22Rv1 (cell line): ENCODE data around the gene GSTP1.

Experiments
- H3K27ac ChIP-seq: fragments of 450-650 bp; 2 replicates; pipeline ENCODE4 v1.5.1; 2017
- CTCF ChIP-seq: fragments of 450-650 bp; IDR thresholded peaks from 2 replicates; pipeline ENCODE4 v1.5.1; 2017; ENCODE audit warnings: mild to moderate bottlenecking
- ZFX ChIP-seq: fragments of 450-650 bp; IDR thresholded peaks from 2 replicates; pipeline ENCODE4 v1.6.1; 2017; ENCODE audit warnings: antibody characterized with exemption, borderline replicate concordance

GSTP1 gene

DNA sequence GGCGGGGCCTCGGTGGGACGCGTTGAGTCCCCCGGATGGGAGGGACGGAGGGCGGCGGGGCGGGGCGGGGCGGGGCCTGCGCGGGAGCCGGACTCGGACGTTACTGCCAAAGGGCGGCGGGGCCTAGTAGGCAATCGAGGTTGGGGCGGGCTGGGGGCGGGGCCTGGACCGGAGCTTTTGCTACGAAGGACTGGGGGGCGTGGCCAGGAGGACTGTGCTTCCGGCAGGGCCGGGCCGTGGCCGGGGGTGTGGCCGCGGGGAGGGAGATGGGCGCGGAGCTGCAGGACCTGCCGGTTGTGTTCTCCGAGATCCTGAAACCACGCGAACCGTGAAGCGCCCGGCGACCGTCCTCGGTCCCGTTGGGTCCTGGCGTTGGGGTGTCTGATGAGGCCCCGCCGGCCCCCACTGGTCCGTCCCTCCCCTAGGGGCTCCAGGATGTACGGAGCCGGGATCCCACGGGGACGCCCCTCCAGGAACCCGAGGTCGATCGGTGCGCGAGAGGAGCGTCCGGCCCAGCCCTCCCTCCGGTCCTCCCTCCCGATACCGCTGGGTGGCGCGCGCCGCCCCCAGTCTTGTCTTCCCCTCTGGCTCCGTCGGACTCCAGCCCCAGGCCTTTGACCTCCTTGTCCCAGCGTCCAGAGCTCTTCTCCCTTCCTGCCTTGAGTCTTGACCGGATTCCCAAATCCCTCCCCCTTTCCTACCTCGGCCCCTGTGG is 46.8 kb downstream of the GSTP1 start:
- H3K27ac ChIP-seq, result peak overlapping the region; percentile 93
- TF ChIP-seq ZFX (no peak), CTCF (peak; percentile 93)

GRCh38 chr11:67630943-67631331 is 47.3 kb downstream of the GSTP1 start:
- TF ChIP-seq ZFX, result no peak
- TF ChIP-seq CTCF, result peak; percentile 46
- peak overlapping the region; percentile 93 for H3K27ac ChIP-seq

DNA sequence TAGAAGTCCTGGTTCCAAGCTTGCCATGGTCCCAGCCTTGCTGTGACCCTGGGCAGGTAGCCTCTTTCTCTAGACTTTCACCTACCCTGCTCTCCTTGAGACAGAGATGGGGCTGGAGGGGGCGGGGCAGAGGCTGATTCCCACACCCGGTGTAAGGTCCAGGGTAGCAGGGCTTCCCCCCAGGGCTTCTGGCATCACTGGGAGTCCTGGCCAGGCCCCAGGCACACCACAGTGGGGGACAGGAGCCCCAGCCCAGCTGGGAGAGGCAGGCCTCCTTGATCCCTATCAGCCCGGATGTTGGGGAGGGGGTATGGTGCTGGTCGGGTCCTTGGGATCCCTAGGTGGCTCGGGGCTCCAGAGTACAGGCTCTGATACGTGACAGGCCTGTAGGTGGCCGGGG is 47.8 kb downstream of the GSTP1 start:
- TF ChIP-seq CTCF, result no peak
- no peak for TF ChIP-seq ZFX
- 0 out of 2 replicates have a peak overlapping the region, but pooled peaks have one; percentile 93 for H3K27ac ChIP-seq

DNA sequence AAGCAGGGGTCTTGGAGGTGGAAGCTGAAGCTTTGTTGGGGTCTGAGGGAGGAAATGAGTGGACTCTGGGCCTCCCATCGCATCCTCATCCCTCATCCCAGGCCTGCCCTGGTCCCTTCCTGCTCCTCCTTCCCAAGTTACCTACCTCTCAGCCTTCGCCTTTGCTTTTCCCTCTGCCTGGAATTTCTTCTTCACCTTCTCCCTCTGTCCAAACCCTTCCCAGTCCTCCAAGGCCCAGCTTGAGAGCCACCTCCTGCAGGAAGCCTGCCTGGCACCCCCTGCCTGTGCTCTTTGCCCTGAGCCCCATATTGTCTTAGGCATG is 48.2 kb downstream of the GSTP1 start:
- H3K27ac ChIP-seq, result 0 out of 2 replicates have a peak overlapping the region, but pooled peaks have one; percentile 93
- TF ChIP-seq CTCF (no peak), ZFX (no peak)

DNA sequence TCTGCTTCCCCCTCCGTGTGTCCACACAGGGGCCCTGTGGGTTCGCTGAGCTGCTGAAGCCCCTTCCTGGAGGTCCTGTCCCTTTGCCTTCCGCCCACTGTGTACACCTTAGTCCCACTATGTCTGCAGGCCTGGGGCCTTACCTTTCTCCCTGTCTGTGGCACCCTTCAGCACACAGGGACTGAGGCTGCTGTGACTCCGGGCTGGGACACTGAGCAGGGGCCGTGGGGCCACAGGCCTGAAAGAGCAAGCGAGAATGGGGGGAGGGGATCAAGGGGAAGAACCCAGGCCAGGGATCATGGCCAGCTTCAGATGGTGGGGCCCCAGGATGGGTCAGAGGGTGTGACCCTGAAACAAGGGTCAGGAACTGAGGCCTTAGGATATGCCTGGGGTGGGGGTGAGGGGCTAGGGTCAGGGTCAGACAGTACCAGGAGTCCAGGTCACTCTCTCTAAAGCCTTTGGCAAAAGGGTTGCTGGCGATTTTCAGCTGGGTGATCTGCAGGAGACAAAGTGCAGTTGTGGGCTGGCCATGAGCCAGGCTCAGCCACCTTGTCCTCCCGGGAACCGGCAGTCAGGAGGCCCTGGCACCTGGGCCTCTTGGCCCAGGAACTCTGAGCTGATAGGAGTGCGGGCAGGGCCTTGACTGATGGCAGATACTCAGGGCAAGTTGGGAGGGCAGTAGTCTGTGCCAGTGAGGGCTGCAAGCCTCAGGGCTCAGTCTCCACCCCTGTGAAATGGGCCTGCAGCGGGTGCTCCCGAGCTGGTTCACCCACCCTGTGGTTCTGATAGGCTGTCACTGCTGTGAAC is 48.8 kb downstream of the GSTP1 start:
- 0 out of 2 replicates have a peak overlapping the region, but pooled peaks have one; percentile 93 for H3K27ac ChIP-seq
- TF ChIP-seq ZFX, result no peak
- TF ChIP-seq CTCF, result no peak

DNA sequence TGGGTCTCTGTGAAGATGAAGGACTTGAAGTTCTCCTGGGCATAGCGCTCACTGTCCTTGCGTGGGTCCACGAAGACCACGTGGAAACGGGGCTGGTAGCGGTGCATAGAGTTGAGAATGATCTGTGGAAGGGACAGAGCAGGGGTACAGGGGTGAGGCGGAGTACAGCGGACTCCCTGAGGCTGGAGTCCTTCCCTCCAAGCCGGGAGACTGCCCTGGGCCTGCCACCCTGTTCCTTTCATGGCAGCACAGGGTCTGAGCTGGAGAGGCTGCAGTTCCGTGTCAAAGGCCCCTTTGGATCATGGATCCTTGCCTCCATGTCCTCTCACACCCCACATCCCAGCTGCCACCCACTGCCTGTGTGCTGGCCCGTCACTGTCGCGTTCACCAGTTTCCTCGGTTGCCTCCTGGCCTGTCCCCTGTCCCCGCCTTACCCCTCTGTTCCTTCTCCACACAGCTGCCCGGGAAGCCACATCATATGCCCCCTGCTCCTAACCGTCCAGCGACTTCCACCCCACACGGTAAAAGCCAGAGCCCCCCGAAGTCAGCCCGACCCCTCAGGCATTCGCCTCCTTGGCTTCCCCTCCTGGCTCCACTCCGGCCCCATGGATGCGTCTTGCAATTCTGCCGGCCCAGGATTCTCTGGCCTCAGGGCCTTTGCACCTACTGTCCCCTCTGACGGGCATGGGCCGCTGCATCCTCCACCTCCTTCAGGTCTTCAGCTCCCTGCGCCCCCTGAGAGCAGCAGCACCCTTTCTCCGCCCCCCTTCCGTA is 49.6 kb downstream of the GSTP1 start:
- H3K27ac ChIP-seq, result no peak overlapping the region
- TF ChIP-seq ZFX, result no peak
- TF ChIP-seq CTCF, result no peak
